Neuronal stem cell (in vitro differentiated cells): ENCODE data around the gene SMOC2.
A peak's percentile ranks its signal among the peaks of the same experiment; 100 is the strongest.

Experiments used
- DNase-seq: peaks from one replicate; pipeline ENCODE4 v3.0.0-alpha.2; 2013; ENCODE audit warnings: low spot score
- H2AFZ ChIP-seq: one replicate; pipeline ENCODE4 v1.6.1; 2013; ENCODE audit warnings: mild to moderate bottlenecking, low read length, inconsistent platforms
- H2AK5ac ChIP-seq: 2 replicates; pipeline ENCODE4 v1.6.1; 2013; ENCODE audit warnings: low read depth, mild to moderate bottlenecking, inconsistent platforms, low read length, moderate library complexity, mixed read lengths
- H2BK120ac ChIP-seq: 2 replicates; pipeline ENCODE4 v1.6.1; 2013; ENCODE audit warnings: low read depth, mild to moderate bottlenecking, inconsistent platforms, low read length, moderate library complexity, mixed read lengths
- H2BK12ac ChIP-seq: one replicate; pipeline ENCODE4 v1.6.1; 2013; ENCODE audit warnings: low read length, inconsistent platforms
- H2BK15ac ChIP-seq: 2 replicates; pipeline ENCODE4 v1.6.1; 2013; ENCODE audit warnings: mild to moderate bottlenecking, low read length, inconsistent platforms, mixed read lengths
- H2BK5ac ChIP-seq: one replicate; pipeline ENCODE4 v1.6.1; 2013; ENCODE audit warnings: inconsistent platforms, mild to moderate bottlenecking, low read length, moderate library complexity
- H3K14ac ChIP-seq: one replicate; pipeline ENCODE4 v1.6.1; 2013; ENCODE audit warnings: low read length, inconsistent platforms
- H3K18ac ChIP-seq: 2 replicates; pipeline ENCODE4 v1.6.1; 2013; ENCODE audit warnings: low read length, inconsistent platforms
- H3K23ac ChIP-seq: 2 replicates; pipeline ENCODE4 v1.6.1; 2013; ENCODE audit warnings: low read depth, mild to moderate bottlenecking, mixed read lengths, low read length, inconsistent platforms; ENCODE audit not compliant: poor library complexity
- H3K27ac ChIP-seq: replicated peaks from 3 replicates; pipeline ENCODE4 v1.5.1; 2013; ENCODE audit warnings: low read length, inconsistent platforms
- H3K27me3 ChIP-seq, 3 experiments: 2 replicates each; pipeline ENCODE4 v1.6.1; 2013; ENCODE audit warnings: low read length in 3 of 3, mild to moderate bottlenecking in 2 of 3, inconsistent platforms in 1 of 3, low read depth in 1 of 3, mixed read lengths in 1 of 3, moderate library complexity in 1 of 3; ENCODE audit not compliant: control insufficient read depth in 3 of 3, insufficient read depth in 3 of 3
- H3K36me3 ChIP-seq, 2 donors: replicated peaks in 1 of 2; 2 replicates each; pipeline ENCODE4 v1.6.1; 2013; ENCODE audit warnings: low read length in 2 of 2; ENCODE audit not compliant: control insufficient read depth in 2 of 2, insufficient read depth in 2 of 2
- H3K4ac ChIP-seq: 2 replicates; pipeline ENCODE4 v1.6.1; 2013; ENCODE audit warnings: inconsistent platforms, mild to moderate bottlenecking, low read length, moderate library complexity
- H3K4me1 ChIP-seq, 2 donors: 1 replicate in 1 of 2; 2 replicates in 1 of 2; pipeline ENCODE4 v1.6.1; 2013; ENCODE audit warnings: low read length in 2 of 2, low read depth in 1 of 2; ENCODE audit not compliant: control insufficient read depth in 2 of 2, insufficient read depth in 1 of 2
- H3K4me2 ChIP-seq: one replicate; pipeline ENCODE4 v1.6.1; 2013; ENCODE audit warnings: mild to moderate bottlenecking, low read length, inconsistent platforms; ENCODE audit not compliant: insufficient read depth, poor library complexity, severe bottlenecking
- H3K4me3 ChIP-seq, 2 donors: 2 replicates each; pipeline ENCODE4 v1.5.1; 2013; ENCODE audit warnings: low read length in 2 of 2, mild to moderate bottlenecking in 2 of 2, inconsistent platforms in 1 of 2, moderate library complexity in 1 of 2
- H3K79me1 ChIP-seq: one replicate; pipeline ENCODE4 v1.6.1; 2013; ENCODE audit warnings: low read depth, mild to moderate bottlenecking, inconsistent platforms, low read length, moderate library complexity
- H3K9ac ChIP-seq: one replicate; pipeline ENCODE4 v1.6.1; 2013; ENCODE audit warnings: mild to moderate bottlenecking, low read depth, low read length, inconsistent platforms; ENCODE audit not compliant: poor library complexity
- H3K9me3 ChIP-seq, 2 donors: replicated peaks in 1 of 2; 2 replicates each; pipeline versions ENCODE3 to v1.6.1; 2013; ENCODE audit warnings: low read length in 2 of 2, mild to moderate bottlenecking in 2 of 2, inconsistent platforms in 1 of 2, low read depth in 1 of 2, mixed read lengths in 1 of 2, moderate library complexity in 1 of 2; ENCODE audit not compliant: control insufficient read depth in 2 of 2, insufficient read depth in 1 of 2
- H4K8ac ChIP-seq: one replicate; pipeline ENCODE4 v1.6.1; 2013; ENCODE audit warnings: low read depth, mild to moderate bottlenecking, inconsistent platforms, low read length, moderate library complexity
- H4K91ac ChIP-seq: one replicate; pipeline ENCODE4 v1.6.1; 2013; ENCODE audit warnings: low read length, low read depth, mild to moderate bottlenecking, inconsistent platforms; ENCODE audit not compliant: poor library complexity
- WGBS, 2 donors: extraction: QIAGEN DNeasy Blood & Tissue Kit; methylation state at CpG; one replicate each; pipeline ENCODE4 v1.1.7; 2013; ENCODE audit warnings: missing lambda C conversion rate in 2 of 2, mixed read lengths in 1 of 2; ENCODE audit not compliant: insufficient read length in 2 of 2, insufficient replicate concordance in 1 of 2; ENCODE audit errors: extremely low coverage in 2 of 2; 5-methylcytosine and 5-hydroxymethylcytosine counted together

The SMOC2 gene

GRCh38 chr6:168404560-168404959, 36.4 kb upstream of the SMOC2 start:
- Histone ChIP-seq H3K36me3 (no peaks in the 10 kb centered on the region), H3K27me3 (peaks cover 0 to 4% (median 0%) of the 10 kb centered on the region in 3 experiments), H3K9ac (no peak overlapping the region), H2BK5ac (no peak overlapping the region), H3K79me1 (no peaks in the 10 kb centered on the region), H3K23ac (no peak overlapping the region), H3K4me2 (no peak overlapping the region), H2BK12ac (no peak overlapping the region), H3K4me1 (no peaks in the 10 kb centered on the region), H3K4me3 (no peak overlapping the region), H2BK15ac (no peak overlapping the region), H2BK120ac (no peak overlapping the region), H3K9me3 (no peaks in the 10 kb centered on the region), H4K8ac (no peak overlapping the region), H3K4ac (peak overlapping the region; percentile 8), H2AK5ac (no peak overlapping the region), H3K14ac (no peak overlapping the region), H2AFZ (no peak overlapping the region), H3K27ac (no peak overlapping the region), H3K18ac (no peak overlapping the region), H4K91ac (no peak overlapping the region)
- no peak for DNase-seq
- WGBS, 2 donors = no CpG with 5 or more reads among the region's 1 CpG

GRCh38 chr6:168407842-168408241, 33.1 kb upstream of the SMOC2 start:
- H3K27ac ChIP-seq = no peak overlapping the region
- WGBS, 2 donors = no CpG with 5 or more reads among the region's 8 CpGs
- no peak overlapping the region for H2BK12ac ChIP-seq

DNA sequence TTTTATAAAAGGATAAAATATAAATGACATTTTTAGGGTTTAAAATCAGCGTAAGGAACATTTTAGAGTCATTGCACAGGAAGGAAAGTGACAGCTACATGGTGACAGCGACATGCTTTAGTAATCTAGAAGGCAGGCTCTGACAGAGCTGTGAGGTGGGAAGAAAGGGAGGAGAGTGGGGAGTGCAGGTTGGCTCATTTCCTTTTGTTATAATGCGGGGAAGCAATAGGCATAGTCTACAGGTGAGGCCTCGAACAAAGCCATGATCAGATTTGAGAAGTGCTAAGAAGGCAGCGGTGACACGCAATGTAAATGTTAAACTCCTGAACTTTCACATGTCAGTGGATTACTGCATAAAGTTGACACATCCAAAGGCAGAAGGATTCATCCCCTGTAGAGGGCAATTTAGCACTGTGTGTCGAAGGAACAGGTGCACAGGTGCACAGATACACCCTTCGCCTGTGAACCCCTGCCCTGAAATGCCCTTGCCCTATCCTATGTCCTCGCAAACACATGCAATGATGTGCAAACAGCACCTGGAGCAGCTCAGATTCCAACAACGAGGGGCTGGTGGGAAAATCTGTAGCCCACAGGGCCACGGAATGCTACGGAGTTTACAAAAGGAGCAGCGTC, 32.4 kb upstream of the SMOC2 start:
- H3K36me3 ChIP-seq = no peaks in the 10 kb centered on the region
- H3K9me3 ChIP-seq = no peaks in the 10 kb centered on the region
- H3K18ac ChIP-seq = no peak overlapping the region
- H2BK12ac ChIP-seq = no peak overlapping the region
- H3K27ac ChIP-seq = no peak overlapping the region
- no peak overlapping the region for H3K9ac ChIP-seq
- H2BK5ac ChIP-seq = no peak overlapping the region
- H3K27me3 ChIP-seq = peaks cover 0 to 4% (median 0%) of the 10 kb centered on the region in 3 experiments
- no peak overlapping the region for H3K4me3 ChIP-seq
- H3K79me1 ChIP-seq = no peaks in the 10 kb centered on the region
- no peak overlapping the region for H3K4ac ChIP-seq
- H2BK15ac ChIP-seq = no peak overlapping the region
- H4K8ac ChIP-seq = no peak overlapping the region
- whole genome bisulfite sequencing, 2 donors = no CpG with 5 or more reads among the region's 13 CpGs
- no peak overlapping the region for H3K14ac ChIP-seq
- no peak overlapping the region for H2AFZ ChIP-seq
- no peak overlapping the region for H3K4me2 ChIP-seq
- no peaks in the 10 kb centered on the region for H3K4me1 ChIP-seq
- no peak overlapping the region for H2BK120ac ChIP-seq
- no peak for DNase-seq
- no peak overlapping the region for H2AK5ac ChIP-seq
- H3K23ac ChIP-seq = no peak overlapping the region
- H4K91ac ChIP-seq = no peak overlapping the region

More at GRCh38 chr6:168407842-168408241, 33.1 kb upstream of the SMOC2 start:
- no peak overlapping the region for H3K4me2 ChIP-seq
- no peak overlapping the region for H2AK5ac ChIP-seq
- H3K27me3 ChIP-seq = peaks cover 0 to 4% (median 0%) of the 10 kb centered on the region in 3 experiments
- H3K23ac ChIP-seq = no peak overlapping the region
- no peak for DNase-seq
- no peaks in the 10 kb centered on the region for H3K36me3 ChIP-seq
- H3K4ac ChIP-seq = no peak overlapping the region
- H2BK120ac ChIP-seq = no peak overlapping the region
- no peak overlapping the region for H4K8ac ChIP-seq
- H2BK15ac ChIP-seq = no peak overlapping the region
- H4K91ac ChIP-seq = no peak overlapping the region
- no peaks in the 10 kb centered on the region for H3K4me1 ChIP-seq
- H3K9me3 ChIP-seq = no peaks in the 10 kb centered on the region
- no peak overlapping the region for H2AFZ ChIP-seq
- H3K18ac ChIP-seq = no peak overlapping the region
- H3K9ac ChIP-seq = no peak overlapping the region
- H3K4me3 ChIP-seq = peak overlapping the region in 1 of 2 donors; percentile 32
- no peak overlapping the region for H2BK5ac ChIP-seq
- H3K14ac ChIP-seq = no peak overlapping the region
- no peaks in the 10 kb centered on the region for H3K79me1 ChIP-seq

DNA sequence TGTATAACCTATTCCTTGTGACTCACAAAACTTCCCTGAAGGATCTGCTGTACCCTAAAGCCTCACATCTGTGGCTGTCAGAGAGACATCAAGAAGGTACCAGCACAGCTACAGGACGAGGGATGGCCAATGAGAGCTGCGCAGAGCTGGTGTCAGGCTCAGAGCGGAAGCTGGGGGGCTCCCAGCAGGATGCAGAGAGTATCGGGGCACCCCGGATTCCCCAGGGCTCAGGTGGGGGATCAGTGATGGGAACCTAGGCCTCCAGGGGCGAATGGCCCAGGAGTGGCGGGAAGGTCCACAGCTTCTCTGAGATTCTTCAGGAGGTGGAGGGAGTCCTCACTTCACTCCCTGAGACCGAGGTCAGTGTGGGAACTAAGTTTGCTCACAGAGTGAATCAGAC, 30.9 kb upstream of the SMOC2 start:
- Histone ChIP-seq H3K9me3 (no peaks in the 10 kb centered on the region), H2AK5ac (no peak overlapping the region), H3K36me3 (no peaks in the 10 kb centered on the region), H3K23ac (no peak overlapping the region), H2BK120ac (no peak overlapping the region), H3K4me1 (no peaks in the 10 kb centered on the region), H4K8ac (no peak overlapping the region), H3K4me2 (no peak overlapping the region), H2AFZ (no peak overlapping the region), H3K18ac (no peak overlapping the region), H2BK5ac (peak overlapping the region; percentile 28), H3K79me1 (no peaks in the 10 kb centered on the region), H2BK15ac (no peak overlapping the region), H3K27ac (no peak overlapping the region), H3K9ac (no peak overlapping the region), H3K14ac (no peak overlapping the region), H3K4me3 (no peak overlapping the region), H2BK12ac (no peak overlapping the region), H4K91ac (no peak overlapping the region), H3K27me3 (peaks cover 0 to 4% (median 0%) of the 10 kb centered on the region in 3 experiments), H3K4ac (no peak overlapping the region)
- no CpG with 5 or more reads among the region's 8 CpGs for WGBS, 2 donors
- DNase-seq = no peak
